Measurements from ENCODE around the gene OR4X2. TPM values are rescaled to one million over a fixed set of nuclear protein-coding genes. Genes with fewer than 3 reads are reported as not detected.

Gene OR4X2
- total RNA-seq, 2 donors from 2014 or later, result not detected

GRCh38 chr11:48237727-48238126 is 7.2 kb upstream of the OR4X2 start:
- H3K4me3 ChIP-seq, result no peak overlapping the region
- TF ChIP-seq CTCF (IDR thresholded peaks at IDR 0.05), result no peak
- no peak overlapping the region for H3K27ac ChIP-seq
- no peaks in the 10 kb centered on the region for H3K36me3 ChIP-seq
- ATAC-seq (ENCODE audit: insufficient number of reproducible peaks, low FRiP score, low read depth) (no peak), DNase-seq (ENCODE audit: low spot score) (no peak)
- H3K4me1 ChIP-seq (ENCODE audit: control insufficient read depth in 1 of 2, low read depth in 2 of 2), result no peaks in the 10 kb centered on the region
- H3K27me3 ChIP-seq (replicated peaks; ENCODE audit: insufficient read depth), result no peaks in the 10 kb centered on the region
- H3K9me3 ChIP-seq, result no peaks in the 10 kb centered on the region

GRCh38 chr11:48242501-48242900 is 2.4 kb upstream of the OR4X2 start:
- Histone ChIP-seq H3K27ac (no peak overlapping the region), H3K4me3 (no peak overlapping the region), H3K9me3 (no peaks in the 10 kb centered on the region), H3K27me3 (replicated peaks; ENCODE audit: insufficient read depth) (no peaks in the 10 kb centered on the region), H3K36me3 (no peaks in the 10 kb centered on the region), H3K4me1 (ENCODE audit: control insufficient read depth in 1 of 2, low read depth in 2 of 2) (no peaks in the 10 kb centered on the region)
- DNase-seq (ENCODE audit: low spot score) (no peak), ATAC-seq (ENCODE audit: insufficient number of reproducible peaks, low FRiP score, low read depth) (no peak)
- no peak for TF ChIP-seq CTCF (IDR thresholded peaks at IDR 0.05)

- ATAC-seq (ENCODE audit: insufficient number of reproducible peaks, low FRiP score, low read depth) (no peak), DNase-seq (ENCODE audit: low spot score) (no peak)
- H3K9me3 ChIP-seq, result peaks cover 14% of the 10 kb centered on the region
- no peak overlapping the region for H3K27ac ChIP-seq
- H3K27me3 ChIP-seq (replicated peaks; ENCODE audit: insufficient read depth), result no peaks in the 10 kb centered on the region
- TF ChIP-seq CTCF (IDR thresholded peaks at IDR 0.05), result no peak
- H3K36me3 ChIP-seq, result no peaks in the 10 kb centered on the region
- H3K4me1 ChIP-seq (ENCODE audit: control insufficient read depth in 1 of 2, low read depth in 2 of 2), result no peaks in the 10 kb centered on the region
- H3K4me3 ChIP-seq, result no peak overlapping the region
Observed at GRCh38 chr11:48248902-48249301, 4.0 kb downstream of the OR4X2 start.

- DNase-seq (ENCODE audit: low spot score) (no peak), ATAC-seq (ENCODE audit: insufficient number of reproducible peaks, low FRiP score, low read depth) (no peak)
- Histone ChIP-seq H3K36me3 (no peaks in the 10 kb centered on the region), H3K9me3 (no peaks in the 10 kb centered on the region), H3K4me3 (no peak overlapping the region), H3K27me3 (replicated peaks; ENCODE audit: insufficient read depth) (no peaks in the 10 kb centered on the region), H3K27ac (no peak overlapping the region), H3K4me1 (ENCODE audit: control insufficient read depth in 1 of 2, low read depth in 2 of 2) (no peaks in the 10 kb centered on the region)
- TF ChIP-seq CTCF (IDR thresholded peaks at IDR 0.05), result no peak
Observed at GRCh38 chr11:48261600-48261999, 16.7 kb downstream of the OR4X2 start.

DNA sequence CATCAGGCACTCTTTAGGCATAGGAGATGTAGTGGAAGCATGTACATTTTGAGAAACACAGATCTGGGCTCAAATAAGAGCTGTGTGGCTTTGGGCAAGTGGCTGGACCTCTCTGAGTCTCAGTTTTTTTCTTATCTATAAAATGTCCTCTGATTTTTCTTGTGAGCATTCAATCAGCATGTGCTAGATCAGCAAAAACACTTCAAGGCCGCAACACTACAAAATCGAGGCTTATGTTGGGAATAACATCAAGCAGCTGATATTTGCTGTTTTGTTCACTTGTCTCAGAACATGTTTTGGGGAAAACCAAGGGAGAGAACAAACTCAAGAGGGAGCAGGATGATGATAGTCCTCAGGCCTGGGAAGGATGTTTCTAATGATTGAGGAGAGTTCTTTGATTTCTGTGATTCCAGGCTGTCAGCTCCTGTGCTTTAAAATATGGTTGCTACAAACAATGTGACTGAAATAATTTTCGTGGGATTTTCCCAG is 18.6 kb downstream of the OR4X2 start, which contains the start of gene OR4X1:
TSS of gene OR4X1 (plus strand) at position 439 of the 489 bp plus-strand sequence. CDS start at position 439, 0 bp downstream.
- TF ChIP-seq CTCF (IDR thresholded peaks at IDR 0.05), result no peak

More for the DNA sequence above, 18.6 kb downstream of the OR4X2 start, which contains the start of gene OR4X1:
- Histone ChIP-seq H3K4me1 (ENCODE audit: control insufficient read depth in 1 of 2, low read depth in 2 of 2) (no peaks in the 10 kb centered on the region), H3K27ac (no peak within 1 kb of the TSS), H3K27me3 (replicated peaks; ENCODE audit: insufficient read depth) (no peaks in the 10 kb centered on the region), H3K36me3 (no peaks in the 10 kb centered on the region), H3K9me3 (no peaks in the 10 kb centered on the region), H3K4me3 (no peak within 1 kb of the TSS)
- DNase-seq (ENCODE audit: low spot score) (no peak), ATAC-seq (ENCODE audit: insufficient number of reproducible peaks, low FRiP score, low read depth) (no peak)

All from thoracic aorta (tissue), 2 donors.